HCT116 (cell line): ENCODE measurements around the gene ERP29. TPM values are rescaled to one million over a fixed set of nuclear protein-coding genes. Genes with fewer than 3 reads are reported as not detected.

Experiments used
- ATAC-seq: fragments of 200-7000 bp; cut with Tn5 transposase; 2 replicates; pipeline ENCODE4 v1.9.1; 2020; ENCODE audit warnings: mild to moderate bottlenecking, moderate library complexity
- BruUV-seq: library from RNA; stranded (reverse); fragments of 400-500 nt; replicated peaks from 2 replicates; lab custom pipeline; 2021; lab: Mats Ljungman, UMichigan
- CTCF ChIA-PET: fragments of 300-600 bp; sonication (Branson Sonifier 250); formaldehyde crosslinking; loops from one replicate; lab custom pipeline; 2021; ENCODE audit warnings: antibody characterized with exemption; lab: Charles Lee
- POLR2A ChIA-PET: fragments of 300-600, 350-600 bp; sonication (Branson Sonifier 250); formaldehyde crosslinking; loops from one replicate; lab custom pipeline; 2021; ENCODE audit warnings: antibody characterized with exemption; lab: Charles Lee
- RAD21 ChIA-PET, 2 experiments: fragments of 300-600 bp; sonication (Branson Sonifier 250); formaldehyde crosslinking; loops; one replicate each; lab custom pipeline; 2023; ENCODE audit warnings: low total read pairs in 2 of 2; ENCODE audit not compliant: uncharacterized antibody in 2 of 2, unreplicated experiment in 2 of 2, low non-redundant PET in 1 of 2; lab: Charles Lee
- DNase-seq: peaks from one replicate; pipeline ENCODE4 v3.0.0-alpha.2; 2010; ENCODE audit warnings: low read depth, low spot score
- H2AFZ ChIP-seq: fragments of 200-600 bp; shearing (Covaris generic), sonication (generic); 2 replicates; pipeline ENCODE4 v1.6.1; 2017; ENCODE audit warnings: low read depth, mixed run types, mixed read lengths, antibody characterized with exemption, low read length; ENCODE audit not compliant: poor library complexity, severe bottlenecking
- H3K27ac ChIP-seq: 2 replicates; pipeline ENCODE4 v1.5.1; 2012; ENCODE audit warnings: low read depth, low read length
- H3K27me3 ChIP-seq: fragments of 200-600 bp; sonication (generic); 2 replicates; pipeline ENCODE4 v1.6.1; 2016; ENCODE audit warnings: mixed run types, low read length, mixed read lengths; ENCODE audit not compliant: insufficient read depth
- H3K36me3 ChIP-seq, 2 experiments: fragments of 200-500 bp in 1 of 2; fragments of 200-600 bp in 1 of 2; sonication (Bioruptor generic) in 1 of 2; sonication (generic) in 1 of 2; 2 replicates each; pipeline versions ENCODE4 v1.5.1 to v1.6.1; 2014 to 2016; ENCODE audit warnings: low read length in 2 of 2, inconsistent platforms in 1 of 2, mixed read lengths in 1 of 2, mixed run types in 1 of 2; ENCODE audit not compliant: insufficient read depth in 2 of 2, control insufficient read depth in 1 of 2
- H3K4me1 ChIP-seq, 2 experiments: fragments of 200-600 bp in 1 of 2; sonication (generic) in 1 of 2; 2 replicates each; pipeline versions ENCODE4 v1.5.1 to v1.6.1; 2012 to 2017; ENCODE audit warnings: low read length in 2 of 2, inconsistent platforms in 1 of 2, mild to moderate bottlenecking in 1 of 2, mixed read lengths in 1 of 2, mixed run types in 1 of 2, moderate library complexity in 1 of 2; ENCODE audit not compliant: insufficient read depth in 2 of 2, control insufficient read depth in 1 of 2
- H3K4me2 ChIP-seq: fragments of 200-600 bp; sonication (generic); 2 replicates; pipeline ENCODE4 v1.6.1; 2017; ENCODE audit warnings: mixed run types, low read length, mixed read lengths
- H3K4me3 ChIP-seq, 2 experiments: fragments of 200-600 bp in 1 of 2; sonication (generic) in 1 of 2; replicated peaks in 1 of 2; 2 replicates each; pipeline ENCODE4 v1.5.1; 2011 to 2016; ENCODE audit warnings: low read length in 2 of 2, control low read depth in 1 of 2, low read depth in 1 of 2, mild to moderate bottlenecking in 1 of 2, mixed read lengths in 1 of 2, mixed run types in 1 of 2
- H3K79me2 ChIP-seq: fragments of 200-600 bp; sonication (generic); 2 replicates; pipeline ENCODE4 v1.6.1; 2017; ENCODE audit warnings: mild to moderate bottlenecking, mixed run types, low read length, moderate library complexity, mixed read lengths; ENCODE audit not compliant: insufficient read depth
- H3K9ac ChIP-seq: fragments of 200-600 bp; sonication (generic); 2 replicates; pipeline ENCODE4 v1.6.1; 2016; ENCODE audit warnings: low read length, mixed read lengths
- H3K9me2 ChIP-seq: fragments of 200-600 bp; sonication (generic), shearing (Covaris generic); 2 replicates; pipeline ENCODE4 v1.6.1; 2017; ENCODE audit warnings: mixed run types, mild to moderate bottlenecking, moderate library complexity; ENCODE audit not compliant: insufficient read depth
- H3K9me3 ChIP-seq, 2 experiments: fragments of 200-500 bp in 1 of 2; fragments of 200-600 bp in 1 of 2; sonication (Bioruptor generic) in 1 of 2; sonication (generic) in 1 of 2; 2 replicates each; pipeline ENCODE4 v1.6.1; 2014 to 2017; ENCODE audit warnings: low read length in 2 of 2, mixed read lengths in 2 of 2, inconsistent platforms in 1 of 2, low read depth in 1 of 2, mild to moderate bottlenecking in 1 of 2, mixed run types in 1 of 2, moderate library complexity in 1 of 2; ENCODE audit not compliant: control insufficient read depth in 1 of 2, insufficient read depth in 1 of 2
- H4K20me1 ChIP-seq: fragments of 200-600 bp; sonication (generic), shearing (Covaris generic); 2 replicates; pipeline ENCODE4 v1.6.1; 2017; ENCODE audit warnings: mixed run types, mild to moderate bottlenecking, moderate library complexity; ENCODE audit not compliant: insufficient read depth
- EGR1 ChIP-seq: IDR thresholded peaks from 2 replicates; pipeline ENCODE4 v1.6.1; 2012; ENCODE audit warnings: low read depth
- EZH2phosphoT487 ChIP-seq: fragments of 200-600 bp; IDR thresholded peaks from 2 replicates; pipeline ENCODE4 v1.6.1; 2018; ENCODE audit warnings: antibody characterized with exemption, borderline replicate concordance
- FOSL1 ChIP-seq: IDR thresholded peaks from 2 replicates; pipeline ENCODE4 v1.6.1; 2012; ENCODE audit warnings: low read depth
- REST ChIP-seq: IDR thresholded peaks from 2 replicates; pipeline ENCODE4 v1.6.1; 2012; ENCODE audit warnings: low read depth
- SRF ChIP-seq: IDR thresholded peaks from 2 replicates; pipeline ENCODE4 v1.6.1; 2012; ENCODE audit warnings: low read depth
- YY1 ChIP-seq: IDR thresholded peaks from 2 replicates; pipeline ENCODE4 v1.6.1; 2011; ENCODE audit warnings: low read length, low read depth, moderate library complexity, mild to moderate bottlenecking; ENCODE audit not compliant: insufficient replicate concordance; ENCODE audit errors: extremely low read depth
- ZNF274 ChIP-seq: fragments of 200-500 bp; sonication (Bioruptor generic); IDR thresholded peaks from 2 replicates; pipeline ENCODE4 v1.6.1; 2014; ENCODE audit warnings: mild to moderate bottlenecking, low read depth, low read length, inconsistent platforms
- intact Hi-C: fragments of 100-400 bp; cut with micrococcal nuclease; formaldehyde crosslinking; loops from 2 replicates; pipeline ENCODE4 v1.10.0; 2022
- total RNA-seq: library from RNA; stranded (reverse); gene quantifications from one replicate; pipeline ENCODE4 v1.2.1, GENCODE V29; 2021; ENCODE audit not compliant: unreplicated experiment
- TF ChIP-seq, protein P1 (sequence below): IDR thresholded peaks from 2 replicates; pipeline ENCODE4 v1.6.1; 2012

Gene ERP29
- total RNA-seq, 1 experiment from 2014 or later: 130 TPM

DNA sequence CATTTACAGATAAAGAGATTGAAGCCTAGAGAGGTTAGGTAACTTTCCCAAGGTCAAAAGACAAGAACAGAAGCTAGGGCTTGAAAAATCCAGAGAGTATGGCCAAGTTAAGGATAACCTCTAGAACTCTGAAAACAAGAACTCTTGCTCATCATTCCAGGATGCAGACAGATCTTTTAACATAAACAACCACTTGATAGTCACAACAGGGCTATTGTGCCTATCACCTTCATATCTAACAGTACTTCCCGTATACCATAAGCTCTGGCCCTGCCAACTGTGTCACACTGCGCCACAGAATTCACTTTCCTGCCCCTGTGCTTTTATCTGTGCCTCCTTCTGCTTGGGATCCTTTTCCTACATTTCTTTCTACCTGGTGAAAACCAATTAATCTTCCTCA is 18.2 kb downstream of the ERP29 start:
- Histone ChIP-seq H3K9ac (no peak overlapping the region), H3K79me2 (peaks cover 18% of the 10 kb centered on the region; the same call in 1 of the 2 replicates), H3K27ac (no peak overlapping the region), H3K27me3 (no peaks in the 10 kb centered on the region), H2AFZ (no peak overlapping the region), H3K36me3 (peaks cover 55 to 64% of the 10 kb centered on the region in 2 experiments), H3K4me1 (no peaks in the 10 kb centered on the region), H3K4me3 (no peak overlapping the region), H3K4me2 (no peak overlapping the region), H4K20me1 (no peaks in the 10 kb centered on the region; the same call in 1 of the 2 replicates), H3K9me3 (no peaks in the 10 kb centered on the region), H3K9me2 (no peaks in the 10 kb centered on the region)
- RAD21 ChIA-PET: no interaction called here
- CTCF ChIA-PET: no interaction called here
- TF ChIP-seq REST (no peak), EGR1 (no peak), YY1 (no peak)
- no peak for DNase-seq
- ATAC-seq: no peak
- BruUV-seq: no TSS peak
- POLR2A ChIA-PET: no interaction called here
- intact Hi-C loops: loop anchor here (10.0 kb wide), 1 partner anchor 353 kb away; the partner anchor contains the start of gene HECTD4

DNA sequence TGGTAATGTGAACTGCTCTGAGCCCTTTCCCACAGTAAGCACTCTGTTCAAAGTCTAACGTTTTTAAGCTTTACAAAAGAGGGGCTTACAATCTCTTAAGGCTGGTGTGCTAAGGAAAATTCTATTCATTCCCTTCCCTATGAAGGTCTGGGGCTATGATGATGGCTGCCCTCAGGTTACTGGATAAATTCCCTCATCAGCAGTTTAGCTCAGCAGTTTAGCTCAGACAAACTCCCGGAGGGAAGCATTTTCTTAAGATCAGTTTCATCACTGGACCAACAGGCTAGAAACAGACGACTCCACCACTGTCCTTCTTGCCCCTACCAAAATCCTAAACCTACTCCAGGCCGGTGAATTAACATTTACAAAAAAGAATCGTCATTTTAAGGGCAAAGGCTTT is 19.1 kb downstream of the ERP29 start:
- Histone ChIP-seq H3K36me3 (peaks cover 57 to 70% of the 10 kb centered on the region in 2 experiments), H3K4me1 (no peaks in the 10 kb centered on the region), H4K20me1 (no peaks in the 10 kb centered on the region; the same call in 1 of the 2 replicates), H3K4me3 (no peak overlapping the region), H3K27me3 (no peaks in the 10 kb centered on the region), H3K9me3 (no peaks in the 10 kb centered on the region), H3K27ac (no peak overlapping the region), H3K9ac (no peak overlapping the region), H3K4me2 (no peak overlapping the region), H2AFZ (no peak overlapping the region), H3K9me2 (no peaks in the 10 kb centered on the region), H3K79me2 (peaks cover 18% of the 10 kb centered on the region; the same call in 1 of the 2 replicates)
- intact Hi-C loops: loop anchor here (10.0 kb wide), 1 partner anchor 353 kb away; the partner anchor contains the start of gene HECTD4
- ATAC-seq: no peak
- ChIA-PET POLR2A (no interaction called here), CTCF (no interaction called here), RAD21 (no interaction called here)
- no TSS peak for BruUV-seq
- no peak for DNase-seq
- TF ChIP-seq FOSL1 (no peak), SRF (no peak), EZH2phosphoT487 (no peak), ZNF274 (no peak), REST (no peak), YY1 (no peak), EGR1 (no peak)
- TF ChIP-seq, protein P1, sequence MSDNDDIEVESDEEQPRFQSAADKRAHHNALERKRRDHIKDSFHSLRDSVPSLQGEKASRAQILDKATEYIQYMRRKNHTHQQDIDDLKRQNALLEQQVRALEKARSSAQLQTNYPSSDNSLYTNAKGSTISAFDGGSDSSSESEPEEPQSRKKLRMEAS: no peak
